Upper lobe of left lung (tissue), 6 donors: ENCODE results near the gene POLE. TPM values are rescaled to one million over a fixed set of nuclear protein-coding genes. Genes with fewer than 3 reads are reported as not detected.

Experiments used
- ATAC-seq, 2 donors: fragments of 200-7000 bp; cut with Tn5 transposase; one replicate each; pipeline ENCODE4 v1.9.1; 2022; ENCODE audit warnings: mild to moderate bottlenecking in 2 of 2, moderate library complexity in 2 of 2; ENCODE audit not compliant: low FRiP score in 2 of 2
- DNase-seq, 2 donors: peaks; one replicate each; pipeline ENCODE4 v3.0.0-alpha.2; 2019 to 2020
- H3K27ac ChIP-seq, 4 donors: fragments of 200-600 bp; sonication (generic); one replicate each; pipeline ENCODE4 v1.5.1; 2016 to 2019
- H3K27me3 ChIP-seq, 4 donors: fragments of 200-600 bp; sonication (generic); one replicate each; pipeline ENCODE4 v1.5.1; 2017 to 2019
- H3K36me3 ChIP-seq, 4 donors: fragments of 200-600 bp; sonication (generic); one replicate each; pipeline ENCODE4 v1.5.1; 2016 to 2019
- H3K4me1 ChIP-seq, 4 donors: fragments of 200-600 bp; sonication (generic); one replicate each; pipeline ENCODE4 v1.5.1; 2018 to 2019
- H3K4me3 ChIP-seq, 4 donors: fragments of 200-600 bp; sonication (generic); one replicate each; pipeline ENCODE4 v1.5.1; 2017 to 2019; ENCODE audit warnings: mild to moderate bottlenecking in 2 of 4, moderate library complexity in 1 of 4
- H3K9me3 ChIP-seq, 4 donors: fragments of 200-600 bp; sonication (generic); one replicate each; pipeline ENCODE4 v1.5.1; 2018 to 2019
- CTCF ChIP-seq, 6 experiments: fragments of 450-650 bp in 4 of 6; fragments of 200-600 bp in 2 of 6; sonication (generic) in 2 of 6; IDR thresholded peaks; one replicate each; pipeline ENCODE4 v1.5.1; 2016 to 2019; ENCODE audit warnings: antibody characterized with exemption in 6 of 6
- EP300 ChIP-seq, 4 donors: sonication (generic); formaldehyde crosslinking; IDR thresholded peaks; one replicate each; pipeline ENCODE4 v1.5.1; 2017; ENCODE audit warnings: antibody characterized with exemption in 4 of 4, control low read depth in 2 of 4
- POLR2A ChIP-seq, 4 donors: fragments of 450-650 bp; IDR thresholded peaks; one replicate each; pipeline ENCODE4 v1.5.1; 2016 to 2017; ENCODE audit warnings: antibody characterized with exemption in 4 of 4, mild to moderate bottlenecking in 2 of 4
- POLR2AphosphoS5 ChIP-seq, 2 donors: sonication (generic); formaldehyde crosslinking; IDR thresholded peaks; one replicate each; pipeline ENCODE4 v1.5.1; 2017; ENCODE audit warnings: antibody characterized with exemption in 2 of 2
- WGBS, 2 donors: methylation state at CpG; one replicate each; pipeline ENCODE4 v1.1.5; 2017 to 2018; 5-methylcytosine and 5-hydroxymethylcytosine counted together
- total RNA-seq, 6 donors: library from RNA; depleted of rRNA in 4 of 6; stranded (reverse); fragments of >200 nt in 4 of 6; gene quantifications; one replicate each; pipeline versions ENCODE4 v1.1.0 to v1.2.1, GENCODE V29; 2016 to 2021
- donor health status: DM: no; HTN: no; CAD: no; lungs with moderate emphysema.
- donor health status: DM: no; HTN: yes; CAD: no; lungs with severe emphysema.

POLE gene
- total RNA-seq, 6 donors from 2014 or later, result 16.6 to 228 (median 26.2) TPM

GRCh38 chr12:132617822-132618682 lies 69.1 kb downstream of the POLE start:
- no peak overlapping the region for H3K27ac ChIP-seq
- no peaks in the 10 kb centered on the region for H3K36me3 ChIP-seq
- DNase-seq (peak in 1 of 2 donors; percentile 83), ATAC-seq (no peak)
- peaks cover 5 to 19% (median 11%) of the 10 kb centered on the region in 4 donors for H3K9me3 ChIP-seq
- peaks cover 0 to 35% (median 16%) of the 10 kb centered on the region in 4 donors for H3K27me3 ChIP-seq
- H3K4me1 ChIP-seq, result peaks cover 9 to 34% (median 22%) of the 10 kb centered on the region in 4 donors
- no peak for TF ChIP-seq CTCF (IDR thresholded peaks at IDR 0.05)
- no peak for TF ChIP-seq POLR2A (IDR thresholded peaks at IDR 0.05)
- TF ChIP-seq POLR2AphosphoS5 (IDR thresholded peaks at IDR 0.05), result no peak
- no peak for TF ChIP-seq EP300 (IDR thresholded peaks at IDR 0.05)
- peak overlapping the region in 3 of 4 donors; percentile 29 to 39 (median 33) for H3K4me3 ChIP-seq
- WGBS, 2 donors, result 10 to 11% methylated on average over 27 to 37 of the region's 51 CpGs

DNA sequence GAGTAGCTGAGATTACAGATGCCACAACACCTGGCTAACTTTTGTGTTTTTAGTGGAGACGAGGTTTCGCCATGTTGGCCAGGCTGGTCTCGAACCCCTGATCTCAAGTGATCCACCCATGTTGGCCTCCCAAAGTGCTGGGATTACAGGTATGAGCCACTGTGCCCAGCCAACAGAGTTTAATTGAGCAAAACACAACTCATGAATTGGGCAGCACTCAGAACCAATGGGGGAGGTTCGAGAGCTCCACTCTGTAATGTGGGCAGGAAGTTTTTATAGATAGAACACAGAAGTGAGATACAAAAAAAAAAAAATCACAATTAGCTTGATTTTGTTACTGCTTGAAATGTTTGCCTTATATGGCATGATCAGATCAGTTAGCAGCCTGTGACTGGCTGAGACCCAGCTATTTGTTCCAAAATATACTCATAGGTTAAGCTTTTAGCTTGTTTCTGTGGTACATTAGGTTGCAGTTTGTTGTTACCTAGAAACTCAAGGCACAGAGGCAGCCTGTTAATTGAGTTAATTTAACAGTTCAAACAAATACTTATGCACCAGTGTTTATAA lies 69.9 kb downstream of the POLE start:
- Histone ChIP-seq H3K36me3 (no peaks in the 10 kb centered on the region), H3K4me3 (no peak overlapping the region), H3K4me1 (peaks cover 5 to 25% (median 15%) of the 10 kb centered on the region in 4 donors), H3K9me3 (peaks cover 5 to 19% (median 11%) of the 10 kb centered on the region in 4 donors), H3K27ac (no peak overlapping the region), H3K27me3 (peaks cover 0 to 35% (median 16%) of the 10 kb centered on the region in 4 donors)
- 92 to 94% methylated on average over 4 of the region's 4 CpGs for WGBS, 2 donors
- DNase-seq (no peak), ATAC-seq (no peak)
- TF ChIP-seq CTCF (IDR thresholded peaks at IDR 0.05), result no peak
- TF ChIP-seq EP300 (IDR thresholded peaks at IDR 0.05), result no peak
- TF ChIP-seq POLR2A (IDR thresholded peaks at IDR 0.05), result no peak
- TF ChIP-seq POLR2AphosphoS5 (IDR thresholded peaks at IDR 0.05), result no peak

DNA sequence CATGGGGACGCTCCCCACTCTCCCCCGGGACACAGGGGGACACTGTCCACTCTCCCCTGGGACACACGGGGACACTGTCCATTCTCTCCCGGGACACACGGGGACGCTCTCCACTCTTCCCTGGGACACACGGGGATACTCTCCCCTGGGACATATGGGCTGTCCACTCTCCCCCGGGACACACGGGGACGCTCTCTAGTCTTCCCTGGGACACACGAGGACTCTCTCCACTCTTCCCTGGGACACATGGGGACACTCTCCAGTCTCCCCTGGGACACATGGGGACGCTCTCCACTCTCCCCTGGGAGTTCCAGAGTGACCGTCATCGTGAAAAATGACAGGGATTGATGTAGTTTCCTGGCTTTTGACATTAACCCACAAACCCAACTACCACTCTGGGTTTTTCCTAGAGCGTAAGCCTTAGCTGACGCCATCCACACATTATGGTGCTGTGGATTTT lies 71.5 kb downstream of the POLE start:
- DNase-seq, result no peak
- Histone ChIP-seq H3K4me3 (no peak overlapping the region), H3K4me1 (peaks cover 5 to 21% (median 13%) of the 10 kb centered on the region in 4 donors), H3K36me3 (no peaks in the 10 kb centered on the region), H3K27me3 (peaks cover 0 to 35% (median 16%) of the 10 kb centered on the region in 4 donors), H3K27ac (no peak overlapping the region), H3K9me3 (peaks cover 5 to 27% (median 16%) of the 10 kb centered on the region in 4 donors)
- ATAC-seq, result peak in 1 of 2 donors; percentile 3
- 73 to 81% methylated on average over 16 of the region's 16 CpGs for WGBS, 2 donors
- no peak for TF ChIP-seq CTCF (IDR thresholded peaks at IDR 0.05)

DNA sequence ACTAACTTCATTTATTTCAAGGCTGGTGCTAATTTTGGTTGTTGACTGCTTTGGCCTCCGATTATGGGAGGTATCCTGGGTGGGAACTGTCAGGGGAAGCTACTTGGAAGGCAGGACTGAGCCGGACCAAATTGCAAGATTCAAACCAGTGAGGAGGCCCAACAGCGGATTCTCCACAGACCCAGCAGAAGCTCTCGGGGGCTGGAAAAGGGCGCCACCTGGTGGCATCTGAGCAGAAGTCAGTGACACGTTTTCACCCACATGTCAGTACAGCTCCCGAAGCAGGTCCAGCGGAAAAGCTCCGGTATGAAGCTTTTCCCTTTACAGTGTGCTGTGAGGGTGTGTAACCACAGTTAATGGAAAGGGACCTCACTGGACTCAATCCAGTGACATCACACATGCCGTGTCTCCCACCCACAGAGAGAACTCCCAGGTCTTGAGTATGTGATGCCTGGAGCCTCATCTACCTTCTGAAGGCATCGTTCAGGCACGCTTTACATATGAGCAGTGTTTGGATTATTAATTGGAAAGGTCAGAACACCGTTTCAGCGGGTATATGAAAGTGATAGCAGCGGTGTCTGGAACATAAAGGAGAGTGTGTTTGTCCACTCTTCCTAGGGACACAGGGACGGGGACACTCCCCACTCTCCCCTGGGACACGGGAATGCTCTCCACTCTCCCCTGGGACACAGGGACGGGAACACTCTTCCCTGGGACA lies 72.1 kb downstream of the POLE start:
- no peak overlapping the region for H3K27ac ChIP-seq
- DNase-seq (peak in 1 of 2 donors; percentile 79), ATAC-seq (peak; percentile 73 to 89)
- H3K36me3 ChIP-seq, result no peaks in the 10 kb centered on the region
- TF ChIP-seq EP300 (IDR thresholded peaks at IDR 0.05) (no peak), CTCF (IDR thresholded peaks at IDR 0.05) (peak; percentile 73 to 89 (median 80))
- 26 to 28% methylated on average over 13 to 18 of the region's 18 CpGs for WGBS, 2 donors
- H3K9me3 ChIP-seq, result peaks cover 5 to 27% (median 16%) of the 10 kb centered on the region in 4 donors
- H3K4me3 ChIP-seq, result no peak overlapping the region
- H3K4me1 ChIP-seq, result peaks cover 5 to 21% (median 15%) of the 10 kb centered on the region in 4 donors
- peaks cover 0 to 35% (median 17%) of the 10 kb centered on the region in 4 donors for H3K27me3 ChIP-seq
